ENCODE data around the gene CDYL. TPM values are rescaled to one million over a fixed set of nuclear protein-coding genes. Genes with fewer than 3 reads are reported as not detected.
"Not testable (repeated sequence)": the region's sequence is repeated elsewhere in the genome, so short reads cannot be mapped to it uniquely, and the experiment has no call there.

Gene CDYL
- total RNA-seq, 2 donors from 2014 or later: 6.6 to 8.0 TPM

- H3K9me3 ChIP-seq: no peaks in the 10 kb centered on the region
- H3K4me3 ChIP-seq: peak within 1 kb of the TSS; percentile 44 to 60
- no peaks in the 10 kb centered on the region for H3K27me3 ChIP-seq
- peaks cover 5% of the 10 kb centered on the region for H3K4me1 ChIP-seq
- ATAC-seq: peak; percentile 99
- WGBS, 2 donors: 0% methylated on average over 13 to 63 of the region's 64 CpGs
- peak within 1 kb of the TSS; percentile 30 to 78 (median 70) for H3K27ac ChIP-seq
- H3K36me3 ChIP-seq (replicated peaks in 1 of 2; ENCODE audit: insufficient read depth in 1 of 2, low read depth in 2 of 2): no peaks in the 10 kb centered on the region
- peak; percentile 96 to 98 (median 97) for DNase-seq
- TF ChIP-seq POLR2A (IDR thresholded peaks at IDR 0.05) (peak in 2 of 3 donors; percentile 27 to 28), CTCF (IDR thresholded peaks at IDR 0.05) (peak; percentile 72 to 94 (median 81))
- intact Hi-C loops (cut with DNase I): no loop called here
Measured at GRCh38 chr6:5003604-5004372, 227.6 kb downstream of the CDYL start, which contains the start of gene RPP40. RPP40 (minus strand) TSS chr6:5004037; CDS start chr6:5004002, 35 bp downstream.

GRCh38 chr6:5004373-5005037 is 228.3 kb downstream of the CDYL start:
- Histone ChIP-seq H3K4me1 (peaks cover 5% of the 10 kb centered on the region), H3K9me3 (no peaks in the 10 kb centered on the region), H3K27me3 (no peaks in the 10 kb centered on the region), H3K36me3 (replicated peaks in 1 of 2; ENCODE audit: insufficient read depth in 1 of 2, low read depth in 2 of 2) (no peaks in the 10 kb centered on the region), H3K4me3 (peak overlapping the region in 1 of 2 donors; percentile 60), H3K27ac (peak overlapping the region; percentile 30 to 78 (median 70))
- ATAC-seq: no peak
- intact Hi-C loops (cut with DNase I): no loop called here
- no peak for DNase-seq
- TF ChIP-seq POLR2A (IDR thresholded peaks at IDR 0.05) (no peak), CTCF (IDR thresholded peaks at IDR 0.05) (no peak)
- 55 to 64% methylated on average over 11 to 12 of the region's 12 CpGs for WGBS, 2 donors

GRCh38 chr6:5005038-5005433 is 228.8 kb downstream of the CDYL start:
- ATAC-seq; H3K27me3 ChIP-seq; DNase-seq; H3K4me3 ChIP-seq; H3K36me3 ChIP-seq (replicated peaks in 1 of 2; ENCODE audit: insufficient read depth in 1 of 2, low read depth in 2 of 2); H3K4me1 ChIP-seq; H3K9me3 ChIP-seq; H3K27ac ChIP-seq; intact Hi-C loops (cut with DNase I): not testable (repeated sequence)
- 80 to 91% methylated on average over 5 of the region's 5 CpGs for WGBS, 2 donors

Other genes with a start within 250 kb of the CDYL start
- gene RPP40, start 227.6 kb downstream of the CDYL start, total RNA-seq: 1 to 10 TPM; 4.9 to 7.8 TPM

Measured in body of pancreas (tissue), 4 donors.